HepG2 (cell line): ENCODE results near the gene SPACDR. TPM values are rescaled to one million over a fixed set of nuclear protein-coding genes. Genes with fewer than 3 reads are reported as not detected.

Source experiments
- ADNP ChIP-seq: sonication (generic); formaldehyde crosslinking; IDR thresholded peaks from 2 replicates; pipeline ENCODE4 v1.4.0; 2020; ENCODE audit warnings: missing genetic modification reagents
- AHR ChIP-seq: IDR thresholded peaks from 2 replicates; pipeline ENCODE4 v1.6.1; 2018; ENCODE audit warnings: missing genetic modification reagents, missing compliant biosample characterization
- CREBL2 ChIP-seq: sonication (generic); formaldehyde crosslinking; IDR thresholded peaks from 2 replicates; pipeline ENCODE4 v1.8.1; 2023; ENCODE audit warnings: missing genetic modification reagents, mild to moderate bottlenecking, borderline replicate concordance
- EEA1 ChIP-seq: sonication (generic); formaldehyde crosslinking; IDR thresholded peaks from 2 replicates; pipeline ENCODE4 v1.5.1; 2020; ENCODE audit warnings: mild to moderate bottlenecking, missing genetic modification reagents, borderline replicate concordance
- HDAC1 ChIP-seq: sonication (generic); formaldehyde crosslinking; IDR thresholded peaks from 2 replicates; pipeline ENCODE4 v1.5.1; 2020; ENCODE audit warnings: mild to moderate bottlenecking, missing genetic modification reagents
- HMG20B ChIP-seq: conservative IDR thresholded peaks from 2 replicates; pipeline ENCODE4 v1.6.1; 2016; ENCODE audit warnings: missing genetic modification reagents, missing compliant biosample characterization
- KAT2B ChIP-seq: fragments of 150-350 bp; IDR thresholded peaks from 2 replicates; pipeline ENCODE4 v1.6.1; 2014; ENCODE audit warnings: low read depth, low read length, borderline replicate concordance
- KLF12 ChIP-seq: sonication (generic); formaldehyde crosslinking; IDR thresholded peaks from 2 replicates; pipeline ENCODE4 v1.4.0; 2020; ENCODE audit warnings: missing genetic modification reagents, borderline replicate concordance
- PCBP2 ChIP-seq: fragments of 200-400 bp; formaldehyde crosslinking; optimal IDR thresholded peaks from 2 replicates; pipeline ENCODE3; 2018; ENCODE audit warnings: low read length, low read depth; ENCODE audit not compliant: poor library complexity, severe bottlenecking
- PITX1 ChIP-seq: sonication (generic); formaldehyde crosslinking; IDR thresholded peaks from 2 replicates; pipeline ENCODE4 v1.5.1; 2020; ENCODE audit warnings: mild to moderate bottlenecking, missing genetic modification reagents
- SAFB2 ChIP-seq: sonication (generic); formaldehyde crosslinking; IDR thresholded peaks from 2 replicates; pipeline ENCODE4 v1.5.1; 2020; ENCODE audit warnings: missing genetic modification reagents, low read depth, mild to moderate bottlenecking, borderline replicate concordance
- SCMH1 ChIP-seq: sonication (generic); formaldehyde crosslinking; IDR thresholded peaks from 2 replicates; pipeline ENCODE4 v1.9.0; 2021; ENCODE audit warnings: missing genetic modification reagents, mild to moderate bottlenecking, borderline replicate concordance
- SOX5 ChIP-seq: IDR thresholded peaks from 2 replicates; pipeline ENCODE4 v1.6.1; 2016; ENCODE audit warnings: borderline replicate concordance
- THAP11 ChIP-seq: IDR thresholded peaks from 2 replicates; pipeline ENCODE4 v1.6.1; 2016; ENCODE audit warnings: missing biosample characterization, missing genetic modification reagents
- USF2 ChIP-seq, 2 experiments: sonication (generic) in 1 of 2; formaldehyde crosslinking in 1 of 2; IDR thresholded peaks; 2 replicates each; pipeline versions ENCODE4 v1.5.1 to v1.6.1; 2011 to 2020; ENCODE audit warnings: borderline replicate concordance in 1 of 2, low read depth in 1 of 2, low read length in 1 of 2, mild to moderate bottlenecking in 1 of 2, missing genetic modification reagents in 1 of 2, moderate library complexity in 1 of 2
- WIZ ChIP-seq: sonication (generic); formaldehyde crosslinking; IDR thresholded peaks from 2 replicates; pipeline ENCODE4 v1.5.1; 2020; ENCODE audit warnings: mild to moderate bottlenecking, missing genetic modification reagents
- XRCC5 ChIP-seq: fragments of 200-400 bp; formaldehyde crosslinking; optimal IDR thresholded peaks from 2 replicates; pipeline ENCODE3; 2017; ENCODE audit warnings: mild to moderate bottlenecking, low read length
- ZBTB8A ChIP-seq: sonication (generic); formaldehyde crosslinking; IDR thresholded peaks from 2 replicates; pipeline ENCODE4 v1.4.0; 2020; ENCODE audit warnings: mild to moderate bottlenecking, low read depth, missing genetic modification reagents, borderline replicate concordance
- ZNF160 ChIP-seq: sonication (generic); formaldehyde crosslinking; IDR thresholded peaks from 2 replicates; pipeline ENCODE4 v1.8.0; 2022; ENCODE audit warnings: mild to moderate bottlenecking, inconsistent platforms, missing genetic modification reagents
- ZNF281 ChIP-seq: sonication (generic); formaldehyde crosslinking; IDR thresholded peaks from 2 replicates; pipeline ENCODE4 v1.4.0; 2020; ENCODE audit warnings: missing genetic modification reagents, borderline replicate concordance
- ZNF432 ChIP-seq: sonication (generic); formaldehyde crosslinking; IDR thresholded peaks from 2 replicates; pipeline ENCODE4 v1.5.0; 2020; ENCODE audit warnings: missing genetic modification reagents, mild to moderate bottlenecking, borderline replicate concordance
- ZNF546 ChIP-seq: sonication (generic); formaldehyde crosslinking; conservative IDR thresholded peaks from 2 replicates; pipeline ENCODE4 v1.8.1; 2023; ENCODE audit warnings: mild to moderate bottlenecking, missing genetic modification reagents
- ZNF589 ChIP-seq: sonication (generic); formaldehyde crosslinking; conservative IDR thresholded peaks from 2 replicates; pipeline ENCODE4 v1.8.0; 2022; ENCODE audit warnings: mild to moderate bottlenecking, moderate library complexity, missing genetic modification reagents
- ZNF660 ChIP-seq: sonication (generic); formaldehyde crosslinking; IDR thresholded peaks from 2 replicates; pipeline ENCODE4 v1.5.1; 2020; ENCODE audit warnings: mild to moderate bottlenecking, low read depth, missing genetic modification reagents, borderline replicate concordance
- ZNF747 ChIP-seq: sonication (generic); formaldehyde crosslinking; IDR thresholded peaks from 2 replicates; pipeline ENCODE4 v1.8.1; 2023; ENCODE audit warnings: missing genetic modification reagents, mild to moderate bottlenecking, borderline replicate concordance
- polyA plus RNA-seq, 8 experiments: library from polyadenylated mRNA; depleted of rRNA in 3 of 8; stranded (reverse) in 7 of 8; unstranded in 1 of 8; fragments of >200 nt; fragmentation: Illumina TruSeq in 4 of 8; extraction: Trizol in 4 of 8; gene quantifications; 2 replicates each; pipeline versions ENCODE4 v1.2.1 to v1.2.3, GENCODE V29; 2011 to 2016; ENCODE audit warnings: low read depth in 4 of 8, missing spikeins in 1 of 8, mixed read lengths in 1 of 8; ENCODE audit not compliant: insufficient read depth in 1 of 8
- total RNA-seq, 5 experiments: library from RNA; depleted of rRNA; stranded (reverse); fragments of >200 nt; fragmentation: Illumina TruSeq; extraction: Trizol; gene quantifications; 2 replicates each; pipeline ENCODE4 v1.2.3, GENCODE V29; 2016; ENCODE audit warnings: low read depth in 1 of 5

Gene SPACDR
- total and polyA plus RNA-seq, 2 of the 13 experiments (the other 11 are each of a cell fraction or from before 2014, with no cell fraction given) = 0.41 TPM; not detected in 1

GRCh38 chr7:100428967-100429636, 35.0 kb downstream of the SPACDR start (continued):
- TF ChIP-seq ZNF281 (CRISPR knock-in tag) (peak; percentile 85), KLF12 (CRISPR knock-in tag) (no peak; the same call in 1 of the 2 replicates), USF2 (IDR thresholded peaks at IDR 0.05; ENCODE audit: low read depth, low read length) (peak; percentile 79), USF2 (CRISPR knock-in tag; IDR thresholded peaks at IDR 0.05; ENCODE audit: borderline replicate concordance) (peak; percentile 84; the same call in 1 of the 2 replicates), AHR (no peak; the same call in 1 of the 2 replicates), EEA1 (CRISPR knock-in tag) (no peak), CREBL2 (CRISPR knock-in tag) (peak; percentile 55; the same call in 1 of the 2 replicates), ZNF160 (peak; percentile 11; the same call in 1 of the 2 replicates), KAT2B (no peak), SOX5 (peak; percentile 62; the same call in 1 of the 2 replicates), ADNP (CRISPR knock-in tag) (no peak), PCBP2 (no peak), HDAC1 (CRISPR knock-in tag) (peak; percentile 4; the same call in 1 of the 2 replicates), XRCC5 (no peak), ZNF546 (CRISPR knock-in tag) (no peak), SCMH1 (CRISPR knock-in tag) (no peak), HMG20B (CRISPR knock-in tag) (no peak), ZNF589 (CRISPR knock-in tag) (peak; percentile 84; the same call in 1 of the 2 replicates), PITX1 (CRISPR knock-in tag) (peak; percentile 45; the same call in 1 of the 2 replicates), ZNF747 (CRISPR knock-in tag) (no peak), SAFB2 (CRISPR knock-in tag) (no peak; the same call in 1 of the 2 replicates), ZNF432 (CRISPR knock-in tag) (no peak), ZBTB8A (CRISPR knock-in tag) (no peak), WIZ (CRISPR knock-in tag) (peak; percentile 27; the same call in 1 of the 2 replicates), THAP11 (no peak), ZNF660 (CRISPR knock-in tag) (no peak)
